Measurements from ENCODE around the gene SDHA. TPM values are rescaled to one million over a fixed set of nuclear protein-coding genes. Genes with fewer than 3 reads are reported as not detected.

The SDHA gene
- total and polyA plus RNA-seq, 2 of the 13 experiments (the other 11 are each of a cell fraction or from before 2014, with no cell fraction given): 185 to 240 TPM

DNA sequence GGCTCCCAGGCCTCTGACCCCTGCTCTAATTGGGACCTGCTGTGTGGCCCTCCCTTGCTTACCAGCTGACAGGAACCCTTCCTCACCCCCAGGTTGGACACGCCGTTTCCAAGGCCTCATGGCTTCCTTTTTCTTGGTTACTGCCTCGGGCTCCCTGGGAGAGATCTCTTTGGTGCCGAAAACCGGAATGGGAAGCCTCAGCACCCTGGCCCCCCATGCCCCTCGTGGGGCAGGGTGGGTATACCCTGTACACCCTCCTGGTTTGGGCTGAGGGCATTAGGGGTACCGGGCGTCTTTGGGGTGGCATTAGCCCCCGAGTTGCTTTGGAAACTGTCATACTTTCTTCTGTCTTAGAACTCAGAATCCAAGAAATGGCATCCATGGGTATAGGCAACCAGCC is 37.0 kb upstream of the SDHA start:
- no peak overlapping the region for H3K4me2 ChIP-seq (ENCODE audit: low read depth, low read length)
- CTCF ChIA-PET (ENCODE audit: low intra/inter-chr PET ratio, low total read pairs): no interaction called here
- 63% methylated on average over 9 of the region's 9 CpGs for WGBS (ENCODE audit: low lambda C conversion rate)

DNA sequence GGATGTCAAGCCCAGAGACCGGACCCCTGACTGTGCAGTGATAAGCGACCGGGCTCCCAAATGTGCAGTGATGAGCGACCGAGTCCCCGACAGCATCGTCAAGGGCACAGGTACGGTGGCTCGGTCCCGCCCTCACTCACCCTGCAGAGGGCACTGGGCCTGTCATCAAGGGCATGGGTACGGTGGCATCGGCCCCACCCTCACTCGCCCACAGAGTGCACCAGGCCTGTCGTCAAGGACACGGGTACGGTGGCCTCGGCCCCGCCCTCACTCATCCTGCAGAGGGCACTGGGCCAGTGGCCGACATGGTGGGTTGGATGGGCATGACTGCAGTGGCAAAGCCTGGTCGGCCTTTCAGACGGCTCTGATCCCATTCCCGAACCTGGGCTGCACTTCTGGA is 36.6 kb upstream of the SDHA start:
- Histone ChIP-seq H3K79me2 (ENCODE audit: insufficient read depth, low read length) (no peaks in the 10 kb centered on the region), H3K9ac (ENCODE audit: insufficient read depth, low read depth, low read length) (no peak overlapping the region), H3K4me3 (replicated peaks in 1 of 3; ENCODE audit: insufficient read depth in 1 of 3, low read depth in 2 of 3, low read length in 3 of 3) (no peak overlapping the region), H4K20me1 (ENCODE audit: insufficient read depth, low read length) (no peaks in the 10 kb centered on the region), H3K4me2 (ENCODE audit: low read depth, low read length) (no peak overlapping the region), H3K9me3 (ENCODE audit: low read length) (no peaks in the 10 kb centered on the region), H2AFZ (ENCODE audit: low read length) (no peak overlapping the region), H3K27ac (ENCODE audit: extremely low read length, insufficient read depth, low read length) (no peak overlapping the region), H3K36me3 (replicated peaks in 1 of 2; ENCODE audit: control insufficient read depth in 1 of 2, insufficient read depth in 2 of 2, low read length in 2 of 2) (no peaks in the 10 kb centered on the region), H3K4me1 (ENCODE audit: insufficient read depth, low read length) (no peaks in the 10 kb centered on the region), H3K27me3 (ENCODE audit: control insufficient read depth in 1 of 2, insufficient read depth in 2 of 2, low read length in 2 of 2) (peaks cover 0 to 38% of the 10 kb centered on the region in 2 experiments)
- no peak for ATAC-seq
- 60% methylated on average over 4 of the region's 22 CpGs for WGBS (ENCODE audit: low lambda C conversion rate)
- CTCF ChIA-PET (ENCODE audit: low intra/inter-chr PET ratio, low total read pairs): no interaction called here
- POLR2A ChIA-PET: no interaction called here
- no peak for DNase-seq (ENCODE audit: low spot score)
- intact Hi-C loops (cut with micrococcal nuclease; ENCODE audit: unreplicated experiment): no loop called here
- FAIRE-seq: no peak
- in situ Hi-C loops (cut with HindIII; ENCODE audit: extremely low pct_ligation_motif_present, low pct_unique_long_range_greater_than_20kb): no loop called here
- BruUV-seq (replicated peaks): no TSS peak
- TF ChIP-seq JARID2 (CRISPR knock-in tag; IDR thresholded peaks at IDR 0.05; ENCODE audit: insufficient replicate concordance): no peak
- no peak for TF ChIP-seq ZNF841 (CRISPR knock-in tag; IDR thresholded peaks at IDR 0.05; ENCODE audit: borderline replicate concordance)
- TF ChIP-seq, protein P1, sequence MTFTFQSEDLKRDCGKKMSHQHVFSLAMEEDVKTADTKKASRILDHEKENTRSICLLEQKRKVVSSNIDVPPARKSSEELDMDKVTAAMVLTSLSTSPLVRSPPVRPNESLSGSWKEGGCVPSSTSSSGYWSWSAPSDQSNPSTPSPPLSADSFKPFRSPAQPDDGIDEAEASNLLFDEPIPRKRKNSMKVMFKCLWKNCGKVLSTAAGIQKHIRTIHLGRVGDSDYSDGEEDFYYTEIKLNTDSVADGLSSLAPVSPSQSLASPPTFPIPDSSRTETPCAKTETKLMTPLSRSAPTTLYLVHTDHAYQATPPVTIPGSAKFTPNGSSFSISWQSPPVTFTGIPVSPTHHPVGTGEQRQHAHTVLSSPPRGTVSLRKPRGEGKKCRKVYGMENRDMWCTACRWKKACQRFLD (CRISPR knock-in tag; IDR thresholded peaks at IDR 0.05; ENCODE audit: borderline replicate concordance): no peak
- TF ChIP-seq SP1 (IDR thresholded peaks at IDR 0.05): no peak
- TF ChIP-seq SP1 (CRISPR knock-in tag; IDR thresholded peaks at IDR 0.05): no peak
- TF ChIP-seq ZNF34 (CRISPR knock-in tag; IDR thresholded peaks at IDR 0.05; ENCODE audit: borderline replicate concordance): no peak
- TF ChIP-seq PHF21A (CRISPR knock-in tag; IDR thresholded peaks at IDR 0.05): no peak
- TF ChIP-seq MIER2 (CRISPR knock-in tag; IDR thresholded peaks at IDR 0.05): no peak
- TF ChIP-seq ZNF274 (CRISPR knock-in tag; IDR thresholded peaks at IDR 0.05): no peak
- no peak for TF ChIP-seq SMC3 (IDR thresholded peaks at IDR 0.05; ENCODE audit: low read length)

More for the DNA sequence above, 37.0 kb upstream of the SDHA start:
- Histone ChIP-seq H3K27ac (ENCODE audit: extremely low read length, insufficient read depth, low read length) (no peak overlapping the region), H3K4me3 (replicated peaks in 1 of 3; ENCODE audit: insufficient read depth in 1 of 3, low read depth in 2 of 3, low read length in 3 of 3) (no peak overlapping the region), H3K9ac (ENCODE audit: insufficient read depth, low read depth, low read length) (no peak overlapping the region), H3K9me3 (ENCODE audit: low read length) (no peaks in the 10 kb centered on the region), H3K36me3 (replicated peaks in 1 of 2; ENCODE audit: control insufficient read depth in 1 of 2, insufficient read depth in 2 of 2, low read length in 2 of 2) (no peaks in the 10 kb centered on the region), H2AFZ (ENCODE audit: low read length) (no peak overlapping the region), H4K20me1 (ENCODE audit: insufficient read depth, low read length) (no peaks in the 10 kb centered on the region), H3K27me3 (ENCODE audit: control insufficient read depth in 1 of 2, insufficient read depth in 2 of 2, low read length in 2 of 2) (peaks cover 0 to 39% of the 10 kb centered on the region in 2 experiments), H3K4me1 (ENCODE audit: insufficient read depth, low read length) (no peaks in the 10 kb centered on the region), H3K79me2 (ENCODE audit: insufficient read depth, low read length) (no peaks in the 10 kb centered on the region)
- TF ChIP-seq BRD4 (CRISPR knock-in tag; IDR thresholded peaks at IDR 0.05) (no peak), NONO (IDR thresholded peaks at IDR 0.05) (no peak), NONO (CRISPR knock-in tag; conservative IDR thresholded peaks at IDR 0.05) (no peak), ZNF7 (CRISPR knock-in tag; IDR thresholded peaks at IDR 0.05) (no peak), ZNF780A (CRISPR knock-in tag; IDR thresholded peaks at IDR 0.05) (no peak), SSRP1 (CRISPR knock-in tag; IDR thresholded peaks at IDR 0.05) (no peak), ZSCAN9 (CRISPR knock-in tag; IDR thresholded peaks at IDR 0.05; ENCODE audit: borderline replicate concordance) (no peak), ATF7 (IDR thresholded peaks at IDR 0.05) (no peak), ATF7 (CRISPR knock-in tag; IDR thresholded peaks at IDR 0.05) (no peak), TARDBP (CRISPR knock-in tag; IDR thresholded peaks at IDR 0.05) (no peak)
- TF ChIP-seq, protein P2, sequence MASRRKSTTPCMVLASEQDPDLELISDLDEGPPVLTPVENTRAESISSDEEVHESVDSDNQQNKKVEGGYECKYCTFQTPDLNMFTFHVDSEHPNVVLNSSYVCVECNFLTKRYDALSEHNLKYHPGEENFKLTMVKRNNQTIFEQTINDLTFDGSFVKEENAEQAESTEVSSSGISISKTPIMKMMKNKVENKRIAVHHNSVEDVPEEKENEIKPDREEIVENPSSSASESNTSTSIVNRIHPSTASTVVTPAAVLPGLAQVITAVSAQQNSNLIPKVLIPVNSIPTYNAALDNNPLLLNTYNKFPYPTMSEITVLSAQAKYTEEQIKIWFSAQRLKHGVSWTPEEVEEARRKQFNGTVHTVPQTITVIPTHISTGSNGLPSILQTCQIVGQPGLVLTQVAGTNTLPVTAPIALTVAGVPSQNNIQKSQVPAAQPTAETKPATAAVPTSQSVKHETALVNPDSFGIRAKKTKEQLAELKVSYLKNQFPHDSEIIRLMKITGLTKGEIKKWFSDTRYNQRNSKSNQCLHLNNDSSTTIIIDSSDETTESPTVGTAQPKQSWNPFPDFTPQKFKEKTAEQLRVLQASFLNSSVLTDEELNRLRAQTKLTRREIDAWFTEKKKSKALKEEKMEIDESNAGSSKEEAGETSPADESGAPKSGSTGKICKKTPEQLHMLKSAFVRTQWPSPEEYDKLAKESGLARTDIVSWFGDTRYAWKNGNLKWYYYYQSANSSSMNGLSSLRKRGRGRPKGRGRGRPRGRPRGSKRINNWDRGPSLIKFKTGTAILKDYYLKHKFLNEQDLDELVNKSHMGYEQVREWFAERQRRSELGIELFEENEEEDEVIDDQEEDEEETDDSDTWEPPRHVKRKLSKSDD (CRISPR knock-in tag; IDR thresholded peaks at IDR 0.05; ENCODE audit: low read depth): no peak
- in situ Hi-C loops (cut with HindIII; ENCODE audit: extremely low pct_ligation_motif_present, low pct_unique_long_range_greater_than_20kb): no loop called here
- DNase-seq (ENCODE audit: low spot score) (no peak), FAIRE-seq (no peak), ATAC-seq (no peak)
- intact Hi-C loops (cut with micrococcal nuclease; ENCODE audit: unreplicated experiment): no loop called here
- POLR2A ChIA-PET: no interaction called here
- BruUV-seq (replicated peaks): no TSS peak
